GM04503 (cell line): ENCODE measurements around the gene GRIA1.

Experiments used
- DNase-seq: peaks from one replicate; pipeline ENCODE4 v3.0.0-alpha.2; 2012; ENCODE audit warnings: low read depth

The GRIA1 gene

GRCh38 chr5:153613144-153613543 is 122.7 kb downstream of the GRIA1 start:
- no peak for DNase-seq

- DNase-seq, result no peak
Observed at GRCh38 chr5:153613672-153614071, 123.2 kb downstream of the GRIA1 start.

GRCh38 chr5:153617190-153617589 is 126.7 kb downstream of the GRIA1 start:
- no peak for DNase-seq

GRCh38 chr5:153618307-153618706 is 127.8 kb downstream of the GRIA1 start:
- no peak for DNase-seq

GRCh38 chr5:153618867-153619266 is 128.4 kb downstream of the GRIA1 start:
- DNase-seq, result no peak

GRCh38 chr5:153619771-153620170 is 129.3 kb downstream of the GRIA1 start:
- DNase-seq, result no peak

- DNase-seq, result no peak
Observed at GRCh38 chr5:153623124-153623523, 132.7 kb downstream of the GRIA1 start.

GRCh38 chr5:153623751-153624450 is 133.4 kb downstream of the GRIA1 start:
- no peak for DNase-seq

GRCh38 chr5:153624451-153624765 is 133.9 kb downstream of the GRIA1 start:
- no peak for DNase-seq

GRCh38 chr5:153625826-153626354 is 135.4 kb downstream of the GRIA1 start:
- DNase-seq, result no peak

- DNase-seq, result no peak
Observed at GRCh38 chr5:153626836-153627235, 136.4 kb downstream of the GRIA1 start.

- peak; percentile 96 for DNase-seq
Observed at GRCh38 chr5:153629027-153629895, 138.8 kb downstream of the GRIA1 start.

- no peak for DNase-seq
Observed at GRCh38 chr5:153630546-153630945, 140.1 kb downstream of the GRIA1 start.

- no peak for DNase-seq
Observed at GRCh38 chr5:153632748-153633290, 142.3 kb downstream of the GRIA1 start.

GRCh38 chr5:153636670-153637451 is 146.4 kb downstream of the GRIA1 start:
- DNase-seq, result no peak

GRCh38 chr5:153640293-153640692 is 149.8 kb downstream of the GRIA1 start:
- DNase-seq, result no peak

- no peak for DNase-seq
Observed at GRCh38 chr5:153641183-153641688, 150.8 kb downstream of the GRIA1 start.

GRCh38 chr5:153654504-153655200 is 164.2 kb downstream of the GRIA1 start:
- no peak for DNase-seq

- no peak for DNase-seq
Observed at GRCh38 chr5:153655201-153655510, 164.7 kb downstream of the GRIA1 start.

- DNase-seq, result no peak
Observed at GRCh38 chr5:153658149-153658548, 167.7 kb downstream of the GRIA1 start.

GRCh38 chr5:153658606-153659005 is 168.1 kb downstream of the GRIA1 start:
- no peak for DNase-seq
